ENCODE measurements around the gene NCKAP1.

Gene NCKAP1

GRCh38 chr2:182999348-183000028 lies 38.8 kb downstream of the NCKAP1 start:
- ATAC-seq, result no peak
- TF ChIP-seq CSRNP3 (CRISPR knock-in tag; IDR thresholded peaks at IDR 0.05) (no peak), ISL1 (CRISPR knock-in tag; IDR thresholded peaks at IDR 0.05) (no peak), ARNTL (CRISPR knock-in tag; IDR thresholded peaks at IDR 0.05; ENCODE audit: borderline replicate concordance, low read depth) (no peak), ZNF8 (CRISPR knock-in tag; IDR thresholded peaks at IDR 0.05) (no peak), BACH2 (CRISPR knock-in tag; IDR thresholded peaks at IDR 0.05; ENCODE audit: borderline replicate concordance) (no peak), ZC3H10 (CRISPR knock-in tag; IDR thresholded peaks at IDR 0.05) (no peak), SNAI2 (CRISPR knock-in tag; IDR thresholded peaks at IDR 0.05) (no peak), PATZ1 (CRISPR knock-in tag; IDR thresholded peaks at IDR 0.05; ENCODE audit: borderline replicate concordance) (no peak), CREB5 (CRISPR knock-in tag; IDR thresholded peaks at IDR 0.05; ENCODE audit: low read depth) (no peak), ZFP30 (CRISPR knock-in tag; IDR thresholded peaks at IDR 0.05) (no peak), RARB (CRISPR knock-in tag; IDR thresholded peaks at IDR 0.05) (no peak), TOX (CRISPR knock-in tag; IDR thresholded peaks at IDR 0.05; ENCODE audit: borderline replicate concordance) (no peak)

GRCh38 chr2:182994228-182994912 lies 43.9 kb downstream of the NCKAP1 start:
- ATAC-seq, result no peak

More at GRCh38 chr2:182994228-182994912, 43.9 kb downstream of the NCKAP1 start:
- TF ChIP-seq ZC3H10 (CRISPR knock-in tag; IDR thresholded peaks at IDR 0.05) (no peak), POU6F1 (CRISPR knock-in tag; IDR thresholded peaks at IDR 0.05; ENCODE audit: borderline replicate concordance, low read depth) (no peak), ZNF70 (CRISPR knock-in tag; IDR thresholded peaks at IDR 0.05) (no peak), RARB (CRISPR knock-in tag; IDR thresholded peaks at IDR 0.05) (no peak), BACH2 (CRISPR knock-in tag; IDR thresholded peaks at IDR 0.05; ENCODE audit: borderline replicate concordance) (no peak), CSDC2 (CRISPR knock-in tag; IDR thresholded peaks at IDR 0.05) (no peak), TSHZ2 (CRISPR knock-in tag; IDR thresholded peaks at IDR 0.05) (no peak), TOX (CRISPR knock-in tag; IDR thresholded peaks at IDR 0.05; ENCODE audit: borderline replicate concordance) (no peak), CREB5 (CRISPR knock-in tag; IDR thresholded peaks at IDR 0.05; ENCODE audit: low read depth) (no peak), ZNF565 (CRISPR knock-in tag; conservative IDR thresholded peaks at IDR 0.05; ENCODE audit: low read depth) (no peak), ESRRG (CRISPR knock-in tag; IDR thresholded peaks at IDR 0.05) (no peak)
